Upper lobe of left lung (tissue), 6 donors: ENCODE results near the gene CHKA. TPM values are rescaled to one million over a fixed set of nuclear protein-coding genes. Genes with fewer than 3 reads are reported as not detected.

Experiments
- ATAC-seq, 2 donors: fragments of 200-7000 bp; cut with Tn5 transposase; one replicate each; pipeline ENCODE4 v1.9.1; 2022; ENCODE audit warnings: mild to moderate bottlenecking in 2 of 2, moderate library complexity in 2 of 2; ENCODE audit not compliant: low FRiP score in 2 of 2
- DNase-seq, 2 donors: peaks; one replicate each; pipeline ENCODE4 v3.0.0-alpha.2; 2019 to 2020
- H3K27ac ChIP-seq, 4 donors: fragments of 200-600 bp; sonication (generic); one replicate each; pipeline ENCODE4 v1.5.1; 2016 to 2019
- H3K27me3 ChIP-seq, 4 donors: fragments of 200-600 bp; sonication (generic); one replicate each; pipeline ENCODE4 v1.5.1; 2017 to 2019
- H3K36me3 ChIP-seq, 4 donors: fragments of 200-600 bp; sonication (generic); one replicate each; pipeline ENCODE4 v1.5.1; 2016 to 2019
- H3K4me1 ChIP-seq, 4 donors: fragments of 200-600 bp; sonication (generic); one replicate each; pipeline ENCODE4 v1.5.1; 2018 to 2019
- H3K4me3 ChIP-seq, 4 donors: fragments of 200-600 bp; sonication (generic); one replicate each; pipeline ENCODE4 v1.5.1; 2017 to 2019; ENCODE audit warnings: mild to moderate bottlenecking in 2 of 4, moderate library complexity in 1 of 4
- H3K9me3 ChIP-seq, 4 donors: fragments of 200-600 bp; sonication (generic); one replicate each; pipeline ENCODE4 v1.5.1; 2018 to 2019
- EP300 ChIP-seq, 4 donors: sonication (generic); formaldehyde crosslinking; IDR thresholded peaks; one replicate each; pipeline ENCODE4 v1.5.1; 2017; ENCODE audit warnings: antibody characterized with exemption in 4 of 4, control low read depth in 2 of 4
- POLR2A ChIP-seq, 4 donors: fragments of 450-650 bp; IDR thresholded peaks; one replicate each; pipeline ENCODE4 v1.5.1; 2016 to 2017; ENCODE audit warnings: antibody characterized with exemption in 4 of 4, mild to moderate bottlenecking in 2 of 4
- POLR2AphosphoS5 ChIP-seq, 2 donors: sonication (generic); formaldehyde crosslinking; IDR thresholded peaks; one replicate each; pipeline ENCODE4 v1.5.1; 2017; ENCODE audit warnings: antibody characterized with exemption in 2 of 2
- WGBS, 2 donors: methylation state at CpG; one replicate each; pipeline ENCODE4 v1.1.5; 2017 to 2018; 5-methylcytosine and 5-hydroxymethylcytosine counted together
- total RNA-seq, 6 donors: library from RNA; depleted of rRNA in 4 of 6; stranded (reverse); fragments of >200 nt in 4 of 6; gene quantifications; one replicate each; pipeline versions ENCODE4 v1.1.0 to v1.2.1, GENCODE V29; 2016 to 2021
- TF ChIP-seq, protein P1 (sequence below), 6 experiments: fragments of 450-650 bp in 4 of 6; fragments of 200-600 bp in 2 of 6; sonication (generic) in 2 of 6; IDR thresholded peaks; one replicate each; pipeline ENCODE4 v1.5.1; 2016 to 2019; ENCODE audit warnings: antibody characterized with exemption in 6 of 6
- donor health status: DM: no; HTN: no; CAD: no; lungs with moderate emphysema.
- donor health status: DM: no; HTN: yes; CAD: no; lungs with severe emphysema.

Gene CHKA
- total RNA-seq, 6 donors from 2014 or later = 34.5 to 128 (median 59.1) TPM

GRCh38 chr11:68159665-68160064, 38.5 kb upstream of the CHKA start:
- Histone ChIP-seq H3K36me3 (peaks cover 0 to 57% (median 18%) of the 10 kb centered on the region in 4 donors), H3K4me1 (peaks cover 0 to 4% (median 0%) of the 10 kb centered on the region in 4 donors), H3K27ac (peak overlapping the region in 2 of 4 donors; percentile 19 to 27), H3K27me3 (no peaks in the 10 kb centered on the region), H3K9me3 (no peaks in the 10 kb centered on the region), H3K4me3 (no peak overlapping the region)
- 69 to 73% methylated on average over 6 of the region's 6 CpGs for WGBS, 2 donors
- no peak for DNase-seq
- no peak for ATAC-seq
- TF ChIP-seq POLR2AphosphoS5 (IDR thresholded peaks at IDR 0.05) = no peak
- no peak for TF ChIP-seq POLR2A (IDR thresholded peaks at IDR 0.05)
- TF ChIP-seq, protein P1, sequence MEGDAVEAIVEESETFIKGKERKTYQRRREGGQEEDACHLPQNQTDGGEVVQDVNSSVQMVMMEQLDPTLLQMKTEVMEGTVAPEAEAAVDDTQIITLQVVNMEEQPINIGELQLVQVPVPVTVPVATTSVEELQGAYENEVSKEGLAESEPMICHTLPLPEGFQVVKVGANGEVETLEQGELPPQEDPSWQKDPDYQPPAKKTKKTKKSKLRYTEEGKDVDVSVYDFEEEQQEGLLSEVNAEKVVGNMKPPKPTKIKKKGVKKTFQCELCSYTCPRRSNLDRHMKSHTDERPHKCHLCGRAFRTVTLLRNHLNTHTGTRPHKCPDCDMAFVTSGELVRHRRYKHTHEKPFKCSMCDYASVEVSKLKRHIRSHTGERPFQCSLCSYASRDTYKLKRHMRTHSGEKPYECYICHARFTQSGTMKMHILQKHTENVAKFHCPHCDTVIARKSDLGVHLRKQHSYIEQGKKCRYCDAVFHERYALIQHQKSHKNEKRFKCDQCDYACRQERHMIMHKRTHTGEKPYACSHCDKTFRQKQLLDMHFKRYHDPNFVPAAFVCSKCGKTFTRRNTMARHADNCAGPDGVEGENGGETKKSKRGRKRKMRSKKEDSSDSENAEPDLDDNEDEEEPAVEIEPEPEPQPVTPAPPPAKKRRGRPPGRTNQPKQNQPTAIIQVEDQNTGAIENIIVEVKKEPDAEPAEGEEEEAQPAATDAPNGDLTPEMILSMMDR (IDR thresholded peaks at IDR 0.05) = no peak
- no peak for TF ChIP-seq EP300 (IDR thresholded peaks at IDR 0.05)

GRCh38 chr11:68159161-68159560, 38.0 kb upstream of the CHKA start:
- Histone ChIP-seq H3K4me1 (peaks cover 0 to 4% (median 0%) of the 10 kb centered on the region in 4 donors), H3K36me3 (peaks cover 0 to 52% (median 15%) of the 10 kb centered on the region in 4 donors), H3K27me3 (no peaks in the 10 kb centered on the region), H3K4me3 (no peak overlapping the region), H3K9me3 (no peaks in the 10 kb centered on the region), H3K27ac (peak overlapping the region in 1 of 4 donors; percentile 27)
- ATAC-seq (no peak), DNase-seq (no peak)
- TF ChIP-seq EP300 (IDR thresholded peaks at IDR 0.05) (no peak), POLR2A (IDR thresholded peaks at IDR 0.05) (no peak), POLR2AphosphoS5 (IDR thresholded peaks at IDR 0.05) (no peak)
- TF ChIP-seq, protein P1 (IDR thresholded peaks at IDR 0.05) = no peak
- 88% methylated on average over 9 of the region's 9 CpGs for WGBS, 2 donors

DNA sequence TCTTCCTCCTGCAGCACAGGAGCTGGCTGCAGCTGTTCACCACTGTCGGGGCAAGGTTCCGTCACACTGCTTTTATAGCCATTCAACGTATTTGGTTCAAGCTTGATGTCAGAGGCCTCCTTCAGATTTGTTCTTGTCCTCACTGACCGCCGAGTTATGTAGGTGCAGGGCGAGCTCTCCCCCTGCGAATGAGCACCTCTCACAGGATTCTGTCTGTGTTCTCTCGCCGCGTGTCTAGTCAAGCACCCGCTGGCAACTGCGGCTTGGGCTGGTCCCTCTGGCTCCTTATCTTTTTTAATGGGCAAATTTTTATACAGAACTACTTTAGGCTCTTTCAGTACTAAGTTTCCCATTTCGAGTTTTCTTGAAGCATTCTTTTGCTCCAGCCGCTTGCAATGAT, 37.4 kb upstream of the CHKA start:
- no peaks in the 10 kb centered on the region for H3K9me3 ChIP-seq
- WGBS, 2 donors = 81 to 86% methylated on average over 14 of the region's 14 CpGs
- peaks cover 0 to 4% (median 0%) of the 10 kb centered on the region in 4 donors for H3K4me1 ChIP-seq
- H3K27me3 ChIP-seq = no peaks in the 10 kb centered on the region
- no peak for ATAC-seq
- no peak overlapping the region for H3K27ac ChIP-seq
- H3K4me3 ChIP-seq = no peak overlapping the region
- DNase-seq = peak in 1 of 2 donors; percentile 47
- peaks cover 0 to 46% (median 11%) of the 10 kb centered on the region in 4 donors for H3K36me3 ChIP-seq
- no peak for TF ChIP-seq POLR2AphosphoS5 (IDR thresholded peaks at IDR 0.05)
- TF ChIP-seq EP300 (IDR thresholded peaks at IDR 0.05) = no peak
- TF ChIP-seq, protein P1 (IDR thresholded peaks at IDR 0.05) = no peak
- no peak for TF ChIP-seq POLR2A (IDR thresholded peaks at IDR 0.05)

GRCh38 chr11:68153742-68154141, 32.6 kb upstream of the CHKA start:
- H3K9me3 ChIP-seq = no peaks in the 10 kb centered on the region
- peaks cover 3 to 24% (median 12%) of the 10 kb centered on the region in 4 donors for H3K4me1 ChIP-seq
- no peak overlapping the region for H3K4me3 ChIP-seq
- no peaks in the 10 kb centered on the region for H3K27me3 ChIP-seq
- WGBS, 2 donors = 81 to 84% methylated on average over 8 of the region's 8 CpGs
- H3K27ac ChIP-seq = no peak overlapping the region
- peaks cover 0 to 23% (median 5%) of the 10 kb centered on the region in 4 donors for H3K36me3 ChIP-seq
- TF ChIP-seq POLR2AphosphoS5 (IDR thresholded peaks at IDR 0.05) = no peak
- TF ChIP-seq, protein P1 (IDR thresholded peaks at IDR 0.05) = no peak
- no peak for TF ChIP-seq EP300 (IDR thresholded peaks at IDR 0.05)
- no peak for TF ChIP-seq POLR2A (IDR thresholded peaks at IDR 0.05)
- ATAC-seq (peak in 1 of 2 donors; percentile 11), DNase-seq (no peak)

- no peaks in the 10 kb centered on the region for H3K27me3 ChIP-seq
- peaks cover 0 to under 1% (median 0%) of the 10 kb centered on the region in 4 donors for H3K36me3 ChIP-seq
- H3K4me3 ChIP-seq = no peak overlapping the region
- peak; percentile 24 to 79 for ATAC-seq
- peak overlapping the region; percentile 17 to 72 (median 38) for H3K27ac ChIP-seq
- H3K4me1 ChIP-seq = peaks cover 26 to 49% (median 37%) of the 10 kb centered on the region in 4 donors
- DNase-seq = peak in 1 of 2 donors; percentile 89
- WGBS, 2 donors = 8 to 12% methylated on average over 7 of the region's 7 CpGs
- H3K9me3 ChIP-seq = no peaks in the 10 kb centered on the region
- TF ChIP-seq POLR2A (IDR thresholded peaks at IDR 0.05) (peak in 1 of 4 donors; percentile 37), POLR2AphosphoS5 (IDR thresholded peaks at IDR 0.05) (peak in 1 of 2 donors; percentile 4)
- TF ChIP-seq, protein P1 (IDR thresholded peaks at IDR 0.05) = no peak
These were observed 28.8 kb upstream of the CHKA start for GRCh38 chr11:68150037-68150436.
